Spleen (tissue), 13 donors: Measurements from ENCODE around the gene FAM240A. TPM values are rescaled to one million over a fixed set of nuclear protein-coding genes. Genes with fewer than 3 reads are reported as not detected.
A peak's percentile ranks its signal among the peaks of the same experiment; 100 is the strongest.

Experiments used
- DNase-seq: peaks from one replicate; pipeline ENCODE4 v3.0.0-alpha.2; 2020
- H3K27ac ChIP-seq, 8 donors: fragments of 200-600 bp; sonication (generic) in 7 of 8; 1 replicate in 4 of 8; 2 replicates in 4 of 8; pipeline versions ENCODE4 v1.5.0 to v1.8.0; 2016 to 2021; ENCODE audit warnings: inconsistent platforms in 4 of 8, mild to moderate bottlenecking in 4 of 8, moderate library complexity in 1 of 8
- H3K27me3 ChIP-seq, 7 donors: fragments of 200-600 bp; sonication (generic) in 6 of 7; replicated peaks in 1 of 7; 1 replicate in 4 of 7; 2 replicates in 3 of 7; pipeline versions ENCODE4 v1.5.0 to v1.8.0; 2016 to 2021; ENCODE audit warnings: inconsistent platforms in 3 of 7, mild to moderate bottlenecking in 1 of 7
- H3K36me3 ChIP-seq, 6 donors: fragments of 200-600 bp; sonication (generic) in 5 of 6; 1 replicate in 4 of 6; 2 replicates in 2 of 6; pipeline versions ENCODE4 v1.5.0 to v1.8.0; 2016 to 2021; ENCODE audit warnings: inconsistent platforms in 2 of 6
- H3K4me1 ChIP-seq, 6 donors: fragments of 200-600 bp; sonication (generic) in 5 of 6; 1 replicate in 3 of 6; 2 replicates in 3 of 6; pipeline versions ENCODE4 v1.5.0 to v1.8.0; 2016 to 2021; ENCODE audit warnings: inconsistent platforms in 3 of 6
- H3K4me3 ChIP-seq, 8 donors: fragments of 200-600 bp; sonication (generic) in 7 of 8; 1 replicate in 4 of 8; 2 replicates in 4 of 8; pipeline versions ENCODE4 v1.5.0 to v1.8.0; 2016 to 2021; ENCODE audit warnings: inconsistent platforms in 4 of 8, mild to moderate bottlenecking in 4 of 8, moderate library complexity in 2 of 8
- H3K9me3 ChIP-seq, 8 donors: fragments of 200-600 bp; sonication (generic) in 7 of 8; 1 replicate in 4 of 8; 2 replicates in 4 of 8; pipeline versions ENCODE4 v1.5.0 to v1.8.0; 2016 to 2021; ENCODE audit warnings: inconsistent platforms in 4 of 8
- POLR2A ChIP-seq, 3 donors: fragments of 450-650 bp; IDR thresholded peaks; one replicate each; pipeline ENCODE4 v1.5.1; 2017; ENCODE audit warnings: antibody characterized with exemption in 3 of 3, mild to moderate bottlenecking in 1 of 3
- POLR2AphosphoS5 ChIP-seq, 3 donors: sonication (generic); formaldehyde crosslinking; IDR thresholded peaks; one replicate each; pipeline ENCODE4 v1.5.1; 2017; ENCODE audit warnings: antibody characterized with exemption in 3 of 3
- WGBS, 5 donors: extraction: QIAGEN DNeasy Blood & Tissue Kit in 3 of 5; methylation state at CpG; one replicate each; pipeline versions ENCODE4 v1.1.5 to v1.1.7; 2013 to 2018; 5-methylcytosine and 5-hydroxymethylcytosine counted together
- intact Hi-C: fragments of 100-400 bp; cut with DNase I; formaldehyde crosslinking; loops from one replicate; pipeline ENCODE4 v1.15.0; 2023; ENCODE audit warnings: low total_unique reads
- long read RNA-seq, 2 donors: transcript quantifications; one replicate each; lab custom pipeline, GENCODE V29; 2026
- polyA plus RNA-seq, 3 donors: library from polyadenylated mRNA; stranded (reverse); fragments of 200-250 nt; gene quantifications; one replicate each; pipeline ENCODE4 v1.2.1, GENCODE V29; 2013
- total RNA-seq, 7 donors: library from RNA; depleted of rRNA in 3 of 7; stranded (reverse); fragments of >200 nt in 3 of 7; fragmentation: NEBNext Ultra II Directional in 4 of 7; extraction: Animal tissue kit (Norgen Biotek cat#: 25700) in 4 of 7; gene quantifications; one replicate each; pipeline versions ENCODE4 v1.1.0 to v1.2.1, GENCODE V29; 2016 to 2021
- TF ChIP-seq, protein P1 (sequence below), 11 experiments: fragments of 200-600 bp in 7 of 11; fragments of 450-650 bp in 4 of 11; sonication (generic) in 4 of 11; IDR thresholded peaks in 8 of 11; conservative IDR thresholded peaks in 3 of 11; 1 replicate in 7 of 11; 2 replicates in 4 of 11; pipeline versions ENCODE4 v1.4.0 to v1.8.0; 2016 to 2021; ENCODE audit warnings: antibody characterized with exemption in 11 of 11, inconsistent platforms in 4 of 11, mild to moderate bottlenecking in 1 of 11
- donor health status: healthy with polysubstance abuse.
- donor health status: DM: no; HTN: no; CAD: no; lungs with moderate emphysema.
- donor health status: DM: no; HTN: no; CAD: no.
- donor health status: Bipolar disorder and iron deficiency.
- donor health status: healthy.
- donor health status: DM: no; HTN: no; CAD: no.
- donor health status: DM: yes; HTN: yes; CAD: no.

Gene FAM240A
- total RNA-seq: not detected
- under 1 TPM in 1 of 3 donors, not detected in 2; 0.13 TPM for polyA plus RNA-seq
- long read RNA-seq, donor 1: 0 reads
- long read RNA-seq, donor 2: 0 reads

DNA sequence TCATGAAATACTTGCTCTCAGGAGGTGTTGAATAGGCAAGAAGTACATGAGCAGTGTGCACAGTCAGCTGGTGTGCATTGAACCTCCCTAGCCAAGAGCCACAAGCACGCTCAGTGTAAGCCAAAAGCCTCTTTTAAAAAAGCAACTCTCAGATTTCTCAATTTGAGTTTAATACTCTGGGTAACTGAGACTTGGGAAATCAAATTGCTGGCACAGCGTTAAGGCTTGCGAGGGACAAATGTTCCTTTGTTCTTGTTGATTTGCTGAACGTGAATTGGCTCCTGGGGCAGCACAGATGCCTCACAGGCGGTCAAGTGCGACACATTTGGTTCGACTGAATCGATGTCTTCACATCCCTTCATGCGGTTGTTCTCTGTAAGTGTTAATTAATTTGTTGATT is at the start of gene FAM240A:
FAM240A (plus strand) TSS at position 202 of the 400 bp plus-strand sequence; CDS start at position 361, 159 bp downstream.
- H3K36me3 ChIP-seq: no peaks in the 10 kb centered on the region
- intact Hi-C loops: no loop called here
- 77 to 81% (median 79%) methylated on average over 9 of the region's 9 CpGs for WGBS, 5 donors
- H3K27me3 ChIP-seq: no peaks in the 10 kb centered on the region
- TF ChIP-seq POLR2A (IDR thresholded peaks at IDR 0.05) (no peak), POLR2AphosphoS5 (IDR thresholded peaks at IDR 0.05) (no peak)
- TF ChIP-seq, protein P1, sequence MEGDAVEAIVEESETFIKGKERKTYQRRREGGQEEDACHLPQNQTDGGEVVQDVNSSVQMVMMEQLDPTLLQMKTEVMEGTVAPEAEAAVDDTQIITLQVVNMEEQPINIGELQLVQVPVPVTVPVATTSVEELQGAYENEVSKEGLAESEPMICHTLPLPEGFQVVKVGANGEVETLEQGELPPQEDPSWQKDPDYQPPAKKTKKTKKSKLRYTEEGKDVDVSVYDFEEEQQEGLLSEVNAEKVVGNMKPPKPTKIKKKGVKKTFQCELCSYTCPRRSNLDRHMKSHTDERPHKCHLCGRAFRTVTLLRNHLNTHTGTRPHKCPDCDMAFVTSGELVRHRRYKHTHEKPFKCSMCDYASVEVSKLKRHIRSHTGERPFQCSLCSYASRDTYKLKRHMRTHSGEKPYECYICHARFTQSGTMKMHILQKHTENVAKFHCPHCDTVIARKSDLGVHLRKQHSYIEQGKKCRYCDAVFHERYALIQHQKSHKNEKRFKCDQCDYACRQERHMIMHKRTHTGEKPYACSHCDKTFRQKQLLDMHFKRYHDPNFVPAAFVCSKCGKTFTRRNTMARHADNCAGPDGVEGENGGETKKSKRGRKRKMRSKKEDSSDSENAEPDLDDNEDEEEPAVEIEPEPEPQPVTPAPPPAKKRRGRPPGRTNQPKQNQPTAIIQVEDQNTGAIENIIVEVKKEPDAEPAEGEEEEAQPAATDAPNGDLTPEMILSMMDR (IDR thresholded peaks at IDR 0.05 in 8 of 11, conservative IDR thresholded peaks at IDR 0.05 in 3 of 11): no peak
- DNase-seq: no peak
- H3K4me1 ChIP-seq: peaks cover 0 to 13% (median 0%) of the 10 kb centered on the region in 6 donors
- H3K4me3 ChIP-seq: no peak within 1 kb of the TSS
- no peaks in the 10 kb centered on the region for H3K9me3 ChIP-seq
- no peak within 1 kb of the TSS for H3K27ac ChIP-seq

- H3K9me3 ChIP-seq: peaks cover 0 to 9% (median 3%) of the 10 kb centered on the region in 8 donors
- no peak overlapping the region for H3K27ac ChIP-seq
- no peak for DNase-seq
- H3K36me3 ChIP-seq: no peaks in the 10 kb centered on the region
- H3K27me3 ChIP-seq: peaks cover 0 to 32% (median 11%) of the 10 kb centered on the region in 7 donors
- no peak for TF ChIP-seq POLR2A (IDR thresholded peaks at IDR 0.05)
- TF ChIP-seq, protein P1 (IDR thresholded peaks at IDR 0.05 in 8 of 11, conservative IDR thresholded peaks at IDR 0.05 in 3 of 11): no peak
- TF ChIP-seq POLR2AphosphoS5 (IDR thresholded peaks at IDR 0.05): no peak
- intact Hi-C loops: no loop called here
- peak overlapping the region in 1 of 8 donors; percentile 69 for H3K4me3 ChIP-seq
- 90 to 97% (median 92%) methylated on average over 5 of the region's 5 CpGs for WGBS, 5 donors
- peaks cover 7 to 26% (median 18%) of the 10 kb centered on the region in 6 donors for H3K4me1 ChIP-seq
Observed at GRCh38 chr3:46564190-46565021, 47.9 kb upstream of the FAM240A start.

DNA sequence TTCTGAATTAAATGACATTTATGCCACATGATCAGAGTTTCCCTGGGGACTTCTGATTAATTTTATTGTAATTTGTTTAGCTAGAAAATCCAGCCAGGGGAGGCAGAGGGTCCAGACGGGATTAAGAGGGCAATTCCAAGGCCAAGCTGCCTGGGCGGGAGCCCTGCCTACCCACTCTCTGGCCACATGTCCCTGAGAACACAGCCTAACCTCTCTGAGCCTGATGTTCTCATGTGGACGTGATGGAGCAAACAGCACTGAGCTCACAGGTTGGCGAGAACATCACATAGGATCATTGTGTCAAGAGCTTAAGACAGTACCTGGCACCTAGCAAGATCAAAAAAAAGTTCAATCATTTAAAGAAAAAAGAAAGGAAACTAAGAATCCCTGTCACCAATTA is 47.2 kb upstream of the FAM240A start:
- WGBS, 5 donors: 75 to 90% (median 87%) methylated on average over 4 of the region's 4 CpGs
- intact Hi-C loops: no loop called here
- H3K9me3 ChIP-seq: peaks cover 0 to 9% (median 3%) of the 10 kb centered on the region in 8 donors
- peaks cover 7 to 26% (median 18%) of the 10 kb centered on the region in 6 donors for H3K4me1 ChIP-seq
- H3K27me3 ChIP-seq: peaks cover 0 to 31% (median 11%) of the 10 kb centered on the region in 7 donors
- TF ChIP-seq POLR2A (IDR thresholded peaks at IDR 0.05) (no peak), POLR2AphosphoS5 (IDR thresholded peaks at IDR 0.05) (no peak)
- TF ChIP-seq, protein P1 (IDR thresholded peaks at IDR 0.05 in 8 of 11, conservative IDR thresholded peaks at IDR 0.05 in 3 of 11): no peak
- H3K36me3 ChIP-seq: no peaks in the 10 kb centered on the region
- no peak for DNase-seq
- peak overlapping the region in 4 of 8 donors; percentile 38 to 85 (median 72) for H3K27ac ChIP-seq
- H3K4me3 ChIP-seq: peak overlapping the region in 3 of 8 donors; percentile 49 to 69 (median 61)

DNA sequence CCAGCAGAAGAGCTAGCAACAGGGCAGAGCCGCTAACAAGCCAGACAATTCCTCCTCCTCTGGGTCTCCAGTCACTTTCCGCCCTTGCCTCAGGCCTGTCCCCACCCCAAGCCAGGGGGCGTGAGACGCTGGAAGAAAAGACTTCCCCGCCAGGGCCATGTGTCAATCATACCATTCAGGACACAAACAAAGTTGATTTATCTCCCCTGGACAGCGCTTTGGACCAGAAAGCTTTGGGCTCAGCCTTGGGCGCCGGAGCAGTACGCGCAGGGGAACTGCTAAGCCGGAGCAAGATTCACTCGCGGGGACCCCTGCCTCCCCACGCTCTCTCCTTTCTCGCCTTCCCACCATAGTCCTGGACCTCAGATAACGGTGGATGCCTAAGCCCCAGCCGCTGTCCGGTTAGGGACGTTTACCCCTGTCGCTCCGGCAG is 46.7 kb upstream of the FAM240A start:
- TF ChIP-seq, protein P1 (IDR thresholded peaks at IDR 0.05 in 8 of 11, conservative IDR thresholded peaks at IDR 0.05 in 3 of 11): peak in 1 of 11 experiments; percentile 13
- TF ChIP-seq POLR2AphosphoS5 (IDR thresholded peaks at IDR 0.05) (no peak), POLR2A (IDR thresholded peaks at IDR 0.05) (no peak)
- no peaks in the 10 kb centered on the region for H3K36me3 ChIP-seq
- H3K27ac ChIP-seq: peak overlapping the region; percentile 4 to 85 (median 67)
- peaks cover 0 to 9% (median 3%) of the 10 kb centered on the region in 8 donors for H3K9me3 ChIP-seq
- peaks cover 7 to 26% (median 18%) of the 10 kb centered on the region in 6 donors for H3K4me1 ChIP-seq
- intact Hi-C loops: no loop called here
- no peak for DNase-seq
- H3K4me3 ChIP-seq: peak overlapping the region; percentile 40 to 69 (median 51)
- 9 to 13% (median 10%) methylated on average over 19 to 21 of the region's 21 CpGs for WGBS, 5 donors
- peaks cover 0 to 31% (median 11%) of the 10 kb centered on the region in 7 donors for H3K27me3 ChIP-seq
